GM12892 (cell line): ENCODE results near the gene NR3C2.

ENCODE experiments used
- POLR2A ChIP-seq: IDR thresholded peaks from 2 replicates; pipeline ENCODE4 v1.6.1; 2011; ENCODE audit warnings: low read depth, low read length, control low read depth
- POLR2AphosphoS5 ChIP-seq: IDR thresholded peaks from 2 replicates; pipeline ENCODE4 v1.6.1; 2011; ENCODE audit warnings: low read depth, low read length, control low read depth
- TAF1 ChIP-seq: IDR thresholded peaks from 2 replicates; pipeline ENCODE4 v1.6.1; 2011; ENCODE audit warnings: low read depth, mild to moderate bottlenecking, control low read depth, low read length, borderline replicate concordance

GRCh38 chr4:148286012-148286411, 156.2 kb downstream of the NR3C2 start:
- TF ChIP-seq POLR2A = no peak
- no peak for TF ChIP-seq POLR2AphosphoS5
- no peak for TF ChIP-seq TAF1
